ENCODE results near the gene SAMD4B.

SAMD4B gene

GRCh38 chr19:39380521-39381502 is 38.6 kb downstream of the SAMD4B start:
- no peak for TF ChIP-seq CTCF (IDR thresholded peaks at IDR 0.05; ENCODE audit: poor library complexity, severe bottlenecking)
- Histone ChIP-seq H3K27ac (ENCODE audit: poor library complexity, severe bottlenecking) (no peak overlapping the region), H3K9me3 (ENCODE audit: severe bottlenecking) (no peaks in the 10 kb centered on the region), H3K27me3 (ENCODE audit: insufficient read depth, poor library complexity, severe bottlenecking) (no peaks in the 10 kb centered on the region), H3K36me3 (ENCODE audit: low read depth) (peaks cover 73% of the 10 kb centered on the region), H3K4me1 (ENCODE audit: insufficient read depth, poor library complexity, severe bottlenecking) (no peaks in the 10 kb centered on the region), H3K4me3 (ENCODE audit: severe bottlenecking) (no peak overlapping the region)
- ATAC-seq (ENCODE audit: low read depth) (no peak), DNase-seq (ENCODE audit: low spot score) (no peak)

- peak; percentile 65 for ATAC-seq (ENCODE audit: low read depth)
Observed at GRCh38 chr19:39381910-39382611, 39.8 kb downstream of the SAMD4B start.

GRCh38 chr19:39382991-39383828 is 41.0 kb downstream of the SAMD4B start:
- H3K27ac ChIP-seq (ENCODE audit: poor library complexity, severe bottlenecking): no peak overlapping the region
- no peak overlapping the region for H3K4me3 ChIP-seq (ENCODE audit: severe bottlenecking)
- no peaks in the 10 kb centered on the region for H3K4me1 ChIP-seq (ENCODE audit: insufficient read depth, poor library complexity, severe bottlenecking)
- DNase-seq (ENCODE audit: low spot score) (no peak), ATAC-seq (ENCODE audit: low read depth) (no peak)
- peaks cover 73% of the 10 kb centered on the region for H3K36me3 ChIP-seq (ENCODE audit: low read depth)
- H3K9me3 ChIP-seq (ENCODE audit: severe bottlenecking): no peaks in the 10 kb centered on the region
- no peak for TF ChIP-seq CTCF (IDR thresholded peaks at IDR 0.05; ENCODE audit: poor library complexity, severe bottlenecking)
- H3K27me3 ChIP-seq (ENCODE audit: insufficient read depth, poor library complexity, severe bottlenecking): no peaks in the 10 kb centered on the region

More at GRCh38 chr19:39381910-39382611, 39.8 kb downstream of the SAMD4B start:
- H3K9me3 ChIP-seq (ENCODE audit: severe bottlenecking): no peaks in the 10 kb centered on the region
- H3K4me3 ChIP-seq (ENCODE audit: severe bottlenecking): no peak overlapping the region
- no peak overlapping the region for H3K27ac ChIP-seq (ENCODE audit: poor library complexity, severe bottlenecking)
- no peaks in the 10 kb centered on the region for H3K4me1 ChIP-seq (ENCODE audit: insufficient read depth, poor library complexity, severe bottlenecking)
- H3K27me3 ChIP-seq (ENCODE audit: insufficient read depth, poor library complexity, severe bottlenecking): no peaks in the 10 kb centered on the region
- TF ChIP-seq CTCF (IDR thresholded peaks at IDR 0.05; ENCODE audit: poor library complexity, severe bottlenecking): no peak
- peaks cover 73% of the 10 kb centered on the region for H3K36me3 ChIP-seq (ENCODE audit: low read depth)
- DNase-seq (ENCODE audit: low spot score): no peak

DNA sequence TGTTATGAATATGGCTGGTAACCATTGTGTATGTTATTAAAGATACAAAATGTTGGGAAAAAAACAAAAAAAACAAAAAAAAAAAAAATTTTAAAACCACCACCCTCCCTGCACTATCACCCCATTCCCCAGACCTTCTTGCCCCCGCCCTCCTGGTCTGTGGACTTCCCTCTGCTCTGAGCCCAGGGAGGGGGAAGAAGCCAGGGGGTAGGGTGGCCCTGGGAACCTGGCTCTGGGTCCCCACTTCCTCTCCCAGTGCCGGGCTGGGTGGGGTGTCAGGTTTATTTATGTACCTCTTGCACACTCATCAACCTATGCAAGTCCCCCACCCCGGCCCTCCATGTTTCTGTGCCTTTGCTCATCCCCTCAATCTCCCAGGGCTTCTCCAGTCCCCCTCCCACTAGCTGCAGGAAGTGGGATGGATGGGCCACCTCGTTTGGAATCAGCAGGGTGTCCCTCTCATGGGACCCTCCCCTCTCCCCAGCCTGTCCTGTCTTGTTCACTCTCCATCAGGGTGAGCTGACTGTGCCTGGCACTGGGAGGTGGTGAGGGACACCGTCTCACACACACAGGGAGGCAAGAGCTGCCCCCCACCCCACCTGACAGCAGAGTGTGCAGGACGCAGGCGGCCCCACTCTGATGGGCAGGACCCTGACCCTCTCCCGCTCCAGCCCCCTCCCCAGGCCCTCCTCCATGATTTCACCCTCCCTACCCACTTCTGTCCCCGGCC is 42.8 kb downstream of the SAMD4B start:
- Histone ChIP-seq H3K27ac (ENCODE audit: poor library complexity, severe bottlenecking) (no peak overlapping the region), H3K36me3 (ENCODE audit: low read depth) (peaks cover 77% of the 10 kb centered on the region), H3K9me3 (ENCODE audit: severe bottlenecking) (no peaks in the 10 kb centered on the region), H3K27me3 (ENCODE audit: insufficient read depth, poor library complexity, severe bottlenecking) (no peaks in the 10 kb centered on the region), H3K4me3 (ENCODE audit: severe bottlenecking) (no peak overlapping the region), H3K4me1 (ENCODE audit: insufficient read depth, poor library complexity, severe bottlenecking) (no peaks in the 10 kb centered on the region)
- TF ChIP-seq CTCF (IDR thresholded peaks at IDR 0.05; ENCODE audit: poor library complexity, severe bottlenecking): no peak
- ATAC-seq (ENCODE audit: low read depth) (no peak), DNase-seq (ENCODE audit: low spot score) (no peak)
